GM12865 (cell line): Measurements from ENCODE around the gene GSX1.

Experiments used
- DNase-seq: peaks from one replicate; pipeline ENCODE4 v3.0.0; 2010; ENCODE audit warnings: low read depth
- H3K4me3 ChIP-seq: 2 replicates; pipeline ENCODE4 v1.5.1; 2011; ENCODE audit warnings: mild to moderate bottlenecking, low read depth, low read length, control low read depth
- TF ChIP-seq, protein P1 (sequence below): IDR thresholded peaks from 2 replicates; pipeline ENCODE4 v1.5.1; 2011; ENCODE audit warnings: low read length, control low read depth, low read depth, inconsistent platforms; ENCODE audit not compliant: insufficient read depth; ENCODE audit errors: missing control alignments

The GSX1 gene

DNA sequence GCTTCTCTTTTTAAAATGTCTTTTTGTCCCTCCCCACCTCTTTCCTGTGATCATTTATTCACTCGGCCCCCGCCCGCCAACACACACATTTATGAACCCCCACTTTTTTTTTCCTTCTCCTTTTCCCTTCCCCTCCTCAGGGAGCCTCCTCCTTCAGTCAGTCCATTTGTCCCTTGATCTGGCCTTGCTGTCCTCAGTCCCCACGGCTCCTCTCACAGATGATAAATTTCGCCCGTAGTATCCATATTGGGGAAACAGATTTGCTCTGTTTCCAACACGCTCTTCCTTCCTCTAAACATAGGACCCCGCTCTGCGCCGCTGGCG, 2.0 kb downstream of the GSX1 start:
- H3K4me3 ChIP-seq: no peak overlapping the region
- DNase-seq: no peak
- TF ChIP-seq, protein P1, sequence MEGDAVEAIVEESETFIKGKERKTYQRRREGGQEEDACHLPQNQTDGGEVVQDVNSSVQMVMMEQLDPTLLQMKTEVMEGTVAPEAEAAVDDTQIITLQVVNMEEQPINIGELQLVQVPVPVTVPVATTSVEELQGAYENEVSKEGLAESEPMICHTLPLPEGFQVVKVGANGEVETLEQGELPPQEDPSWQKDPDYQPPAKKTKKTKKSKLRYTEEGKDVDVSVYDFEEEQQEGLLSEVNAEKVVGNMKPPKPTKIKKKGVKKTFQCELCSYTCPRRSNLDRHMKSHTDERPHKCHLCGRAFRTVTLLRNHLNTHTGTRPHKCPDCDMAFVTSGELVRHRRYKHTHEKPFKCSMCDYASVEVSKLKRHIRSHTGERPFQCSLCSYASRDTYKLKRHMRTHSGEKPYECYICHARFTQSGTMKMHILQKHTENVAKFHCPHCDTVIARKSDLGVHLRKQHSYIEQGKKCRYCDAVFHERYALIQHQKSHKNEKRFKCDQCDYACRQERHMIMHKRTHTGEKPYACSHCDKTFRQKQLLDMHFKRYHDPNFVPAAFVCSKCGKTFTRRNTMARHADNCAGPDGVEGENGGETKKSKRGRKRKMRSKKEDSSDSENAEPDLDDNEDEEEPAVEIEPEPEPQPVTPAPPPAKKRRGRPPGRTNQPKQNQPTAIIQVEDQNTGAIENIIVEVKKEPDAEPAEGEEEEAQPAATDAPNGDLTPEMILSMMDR: no peak

DNA sequence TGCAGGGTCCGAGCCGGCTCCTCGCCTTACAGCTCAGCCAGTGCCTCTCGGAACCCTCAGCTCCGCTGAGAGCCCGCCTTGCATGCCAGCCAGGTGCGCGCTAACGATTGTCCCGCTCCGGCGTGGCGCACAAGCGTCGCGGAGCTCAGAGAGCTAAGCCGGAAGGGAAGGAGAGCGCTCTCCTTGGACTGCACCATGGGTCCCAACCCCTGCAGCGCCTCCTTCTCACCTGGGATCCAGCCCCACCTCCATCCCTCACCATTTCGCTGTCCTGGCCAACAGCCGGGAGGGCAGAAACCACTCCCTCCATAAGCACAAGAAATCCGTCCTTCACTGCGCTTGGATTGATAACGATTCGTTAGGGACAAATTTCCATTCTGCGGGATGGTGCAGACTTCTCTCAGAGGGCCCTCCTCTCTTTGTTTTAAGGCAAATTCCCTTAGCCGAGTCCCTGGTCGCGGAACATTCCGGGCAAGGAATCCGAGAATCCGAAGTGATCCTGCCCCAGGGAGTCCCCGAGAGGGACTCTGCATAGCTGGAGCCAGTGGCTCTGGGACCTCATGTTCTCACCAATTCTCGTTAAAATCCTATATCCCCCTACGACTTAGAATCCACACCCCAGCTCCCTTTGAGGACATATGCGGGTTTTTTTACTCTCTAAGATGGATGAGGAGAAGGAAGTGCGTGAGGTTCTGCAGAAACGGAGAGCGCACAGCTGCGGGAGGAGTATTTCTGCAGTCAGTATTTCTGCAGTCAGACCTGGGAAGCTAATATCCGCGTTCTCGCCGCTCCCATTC, 2.8 kb downstream of the GSX1 start:
- H3K4me3 ChIP-seq: no peak overlapping the region
- TF ChIP-seq, protein P1: no peak
- no peak for DNase-seq

- no peak overlapping the region for H3K4me3 ChIP-seq
- DNase-seq: no peak
- TF ChIP-seq, protein P1: no peak
Measured at GRCh38 chr13:27795718-27796019, 3.4 kb downstream of the GSX1 start.

DNA sequence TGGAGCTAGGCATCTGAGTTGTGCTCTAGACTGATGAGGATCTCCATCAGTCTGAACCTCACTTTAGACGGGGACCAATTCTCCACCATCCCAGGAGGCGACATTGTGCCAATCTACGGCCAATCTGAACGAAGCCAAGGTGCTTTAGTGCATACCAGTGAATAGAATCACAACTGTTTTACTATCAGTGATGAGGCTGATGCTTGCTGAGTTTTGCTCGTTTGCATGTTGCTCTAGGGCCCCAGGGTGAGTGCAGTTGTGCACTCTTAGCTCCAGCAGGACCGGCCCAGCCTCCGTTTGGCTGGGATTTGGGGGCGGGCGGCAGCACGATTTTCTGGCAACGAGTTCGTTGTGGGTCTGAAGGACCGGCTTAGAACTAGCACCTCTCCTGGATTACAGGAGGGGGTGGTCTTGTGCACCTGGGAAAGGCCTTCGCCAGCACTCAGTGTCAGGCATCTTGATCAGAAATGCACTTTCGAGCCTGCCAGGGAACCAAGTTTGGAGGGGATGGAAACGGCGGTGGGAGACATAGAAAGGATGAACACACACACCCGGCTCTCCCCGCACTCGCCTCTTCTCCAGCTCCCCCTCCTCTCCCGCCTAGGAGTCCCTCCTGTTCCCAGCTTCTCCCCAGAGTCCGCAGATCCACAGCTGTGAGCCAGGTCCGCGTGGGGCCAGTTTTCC, 4.4 kb downstream of the GSX1 start:
- H3K4me3 ChIP-seq: no peak overlapping the region
- no peak for DNase-seq
- TF ChIP-seq, protein P1: no peak

DNA sequence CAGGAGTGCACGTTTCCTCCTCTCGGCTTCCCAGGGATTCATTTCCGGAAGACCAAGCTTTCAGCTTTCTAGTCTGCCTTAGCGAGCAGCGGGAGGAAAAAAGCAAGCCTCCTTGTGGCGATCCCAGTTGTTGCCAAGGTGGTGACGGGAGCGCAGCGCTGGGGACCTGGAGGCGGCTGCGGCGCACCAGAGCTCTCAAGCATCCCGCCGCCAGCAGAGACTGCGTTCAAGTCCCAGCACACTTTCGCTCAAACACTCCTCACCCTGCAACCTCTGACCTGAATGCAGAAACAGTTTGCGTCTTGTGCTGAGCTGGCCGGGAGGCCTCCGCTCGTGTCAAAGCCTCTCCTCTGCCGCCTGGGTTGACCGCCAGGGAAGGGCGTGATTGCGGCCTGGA, 4.9 kb downstream of the GSX1 start:
- TF ChIP-seq, protein P1: no peak
- H3K4me3 ChIP-seq: no peak overlapping the region
- DNase-seq: no peak

DNA sequence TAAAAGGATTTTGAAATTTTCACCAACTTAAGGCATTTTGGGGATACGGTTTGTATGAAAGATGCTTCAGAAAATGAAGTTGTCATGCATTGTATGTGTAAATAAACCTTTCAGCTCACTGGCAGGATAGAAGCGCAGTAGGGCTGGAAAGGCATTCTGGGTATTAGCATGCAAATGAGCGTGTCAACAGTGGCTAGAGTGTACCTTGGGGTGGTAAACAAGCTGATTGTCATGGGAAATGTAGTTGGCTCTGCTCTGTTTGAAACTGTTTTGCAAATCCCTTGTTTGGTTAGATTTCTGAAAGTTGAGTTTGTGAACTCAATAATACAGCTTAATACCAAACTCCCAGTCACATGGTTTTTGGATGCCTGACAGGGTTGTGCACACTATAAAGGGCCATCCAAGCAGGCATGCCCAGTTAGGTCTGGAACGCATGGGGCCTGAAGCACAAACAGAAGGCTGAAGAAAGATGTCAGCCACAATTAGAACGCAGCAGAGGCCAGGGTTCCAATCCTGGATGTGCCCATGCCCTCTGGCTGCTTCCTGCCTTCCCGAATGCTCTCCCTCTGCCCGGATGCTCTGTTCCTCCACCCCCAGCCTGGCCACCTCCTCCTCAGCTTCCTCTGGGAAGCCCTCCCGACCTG, 14.6 kb downstream of the GSX1 start:
- DNase-seq: no peak
- TF ChIP-seq, protein P1: no peak

More for the DNA sequence above, 14.6 kb downstream of the GSX1 start:
- no peak overlapping the region for H3K4me3 ChIP-seq
